Coronary artery (tissue), 2 donors: Measurements from ENCODE around the gene CPT2.

Source experiments
- DNase-seq: peaks from one replicate; pipeline ENCODE4 v3.0.0-alpha.2; 2017; ENCODE audit warnings: low spot score
- H3K27ac ChIP-seq, 2 donors: fragments of 200-600 bp; sonication (generic); one replicate each; pipeline ENCODE4 v1.5.1; 2016 to 2019
- H3K4me3 ChIP-seq: fragments of 200-600 bp; sonication (generic); 2 replicates; pipeline ENCODE4 v1.5.1; 2016; ENCODE audit warnings: mild to moderate bottlenecking, moderate library complexity
- TF ChIP-seq, protein P1 (sequence below): fragments of 200-600 bp; sonication (generic); IDR thresholded peaks from one replicate; pipeline ENCODE4 v1.5.1; 2019; ENCODE audit warnings: antibody characterized with exemption

The CPT2 gene

DNA sequence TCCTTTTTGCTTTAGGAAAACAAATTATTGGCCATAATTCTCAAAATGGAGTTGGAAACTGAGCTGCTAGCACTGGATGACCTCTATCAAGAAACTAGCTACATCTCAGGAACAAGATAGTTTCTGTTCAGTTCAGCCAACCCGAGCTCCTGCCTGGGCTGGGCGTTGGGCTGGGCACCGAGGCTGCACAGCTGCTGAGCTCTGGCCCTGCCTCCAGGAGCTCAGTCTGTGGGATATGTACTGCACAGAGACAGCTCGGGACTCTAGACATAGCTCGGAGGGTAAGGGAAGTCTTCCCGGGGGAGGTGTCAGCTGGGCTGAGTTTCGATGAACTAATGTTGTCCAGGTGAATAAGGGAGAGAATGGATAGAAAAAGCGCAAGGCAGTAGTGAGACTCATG lies 29.7 kb upstream of the CPT2 start:
- no peak overlapping the region for H3K4me3 ChIP-seq
- no peak overlapping the region for H3K27ac ChIP-seq
- DNase-seq: peak; percentile 56
- TF ChIP-seq, protein P1, sequence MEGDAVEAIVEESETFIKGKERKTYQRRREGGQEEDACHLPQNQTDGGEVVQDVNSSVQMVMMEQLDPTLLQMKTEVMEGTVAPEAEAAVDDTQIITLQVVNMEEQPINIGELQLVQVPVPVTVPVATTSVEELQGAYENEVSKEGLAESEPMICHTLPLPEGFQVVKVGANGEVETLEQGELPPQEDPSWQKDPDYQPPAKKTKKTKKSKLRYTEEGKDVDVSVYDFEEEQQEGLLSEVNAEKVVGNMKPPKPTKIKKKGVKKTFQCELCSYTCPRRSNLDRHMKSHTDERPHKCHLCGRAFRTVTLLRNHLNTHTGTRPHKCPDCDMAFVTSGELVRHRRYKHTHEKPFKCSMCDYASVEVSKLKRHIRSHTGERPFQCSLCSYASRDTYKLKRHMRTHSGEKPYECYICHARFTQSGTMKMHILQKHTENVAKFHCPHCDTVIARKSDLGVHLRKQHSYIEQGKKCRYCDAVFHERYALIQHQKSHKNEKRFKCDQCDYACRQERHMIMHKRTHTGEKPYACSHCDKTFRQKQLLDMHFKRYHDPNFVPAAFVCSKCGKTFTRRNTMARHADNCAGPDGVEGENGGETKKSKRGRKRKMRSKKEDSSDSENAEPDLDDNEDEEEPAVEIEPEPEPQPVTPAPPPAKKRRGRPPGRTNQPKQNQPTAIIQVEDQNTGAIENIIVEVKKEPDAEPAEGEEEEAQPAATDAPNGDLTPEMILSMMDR: no peak

DNA sequence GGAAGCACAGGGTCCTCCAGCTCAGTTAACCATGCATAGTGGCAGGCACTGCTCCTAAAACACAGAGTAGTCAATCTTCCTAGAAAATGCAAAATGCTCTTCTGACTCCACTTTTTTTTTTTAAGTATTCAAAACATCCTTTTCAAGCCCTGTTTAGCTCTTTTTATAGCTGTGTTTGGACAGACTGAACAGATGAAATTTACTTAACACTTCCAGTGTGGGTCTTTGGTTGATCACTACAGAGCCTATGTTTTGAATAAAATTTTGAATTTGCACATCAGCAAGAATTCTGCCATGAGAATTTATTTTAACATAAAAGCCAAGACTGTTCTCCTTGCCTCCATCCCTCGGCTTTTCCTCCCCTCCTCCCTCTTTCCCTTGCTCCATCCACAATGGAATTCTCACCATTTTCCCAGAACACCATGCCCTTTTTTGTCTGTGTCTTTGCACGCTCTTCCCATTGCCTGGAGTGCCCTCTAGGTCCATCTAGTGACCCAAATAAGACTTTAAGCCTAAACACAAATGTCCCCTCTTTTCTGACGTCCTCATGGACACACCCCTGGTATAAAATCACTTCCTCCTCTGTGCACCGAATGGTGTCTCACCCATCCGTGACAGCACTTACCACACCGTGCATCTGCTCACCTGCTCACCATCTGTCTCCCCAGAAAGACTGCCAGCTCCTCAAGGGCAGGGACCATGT lies 24.0 kb upstream of the CPT2 start:
- H3K27ac ChIP-seq: peak overlapping the region in 1 of 2 donors; percentile 5

DNA sequence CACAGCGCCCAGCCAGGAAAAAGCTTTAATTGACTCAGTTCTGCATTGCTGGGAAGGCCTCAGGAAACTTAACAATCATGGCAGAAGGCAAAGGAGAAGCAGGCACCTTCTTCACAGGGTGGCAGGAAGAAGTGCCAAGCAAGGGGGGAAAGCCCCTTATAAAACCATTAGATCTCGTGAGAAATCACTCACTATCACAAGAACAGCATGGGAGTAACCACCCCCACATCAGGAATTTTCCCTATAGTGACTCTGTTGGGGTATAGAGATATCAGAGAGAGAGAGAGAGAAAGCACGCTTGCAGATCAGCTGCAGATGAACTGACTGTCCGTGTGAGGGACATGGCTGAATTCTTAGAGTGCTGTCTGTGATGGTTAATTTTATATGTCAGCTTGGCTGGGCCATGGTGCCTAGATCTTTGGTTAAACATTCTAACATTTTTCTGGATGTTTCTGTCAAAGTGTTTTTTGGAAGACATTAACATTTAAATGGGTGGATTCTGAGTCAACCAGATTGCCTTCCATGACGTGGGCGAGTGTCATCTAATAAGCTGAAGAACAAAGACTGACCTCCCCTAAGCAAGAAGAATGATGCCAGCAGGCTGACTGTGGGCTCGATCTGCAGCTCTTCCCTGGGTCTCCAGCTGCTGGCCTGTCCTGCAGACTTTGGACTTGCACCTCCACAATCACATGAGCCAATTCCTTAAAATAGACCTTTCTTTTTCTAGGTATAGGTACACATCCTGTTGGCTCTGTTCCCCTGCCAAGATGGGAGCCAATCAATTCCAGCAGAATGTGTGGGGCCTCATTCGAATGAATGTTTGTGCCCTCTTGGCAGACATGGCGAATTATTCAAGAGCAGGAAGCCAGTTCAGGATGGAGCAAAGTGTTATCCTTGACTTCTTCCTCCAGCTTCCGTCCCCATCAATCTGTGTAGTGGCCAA lies 21.4 kb upstream of the CPT2 start:
- Histone ChIP-seq H3K4me3 (no peak overlapping the region), H3K27ac (peak overlapping the region in 1 of 2 donors; percentile 15)
- DNase-seq: peak; percentile 35
- TF ChIP-seq, protein P1: no peak

More for the DNA sequence above, 24.0 kb upstream of the CPT2 start:
- TF ChIP-seq, protein P1: no peak
- H3K4me3 ChIP-seq: no peak overlapping the region
- DNase-seq: peak; percentile 45

DNA sequence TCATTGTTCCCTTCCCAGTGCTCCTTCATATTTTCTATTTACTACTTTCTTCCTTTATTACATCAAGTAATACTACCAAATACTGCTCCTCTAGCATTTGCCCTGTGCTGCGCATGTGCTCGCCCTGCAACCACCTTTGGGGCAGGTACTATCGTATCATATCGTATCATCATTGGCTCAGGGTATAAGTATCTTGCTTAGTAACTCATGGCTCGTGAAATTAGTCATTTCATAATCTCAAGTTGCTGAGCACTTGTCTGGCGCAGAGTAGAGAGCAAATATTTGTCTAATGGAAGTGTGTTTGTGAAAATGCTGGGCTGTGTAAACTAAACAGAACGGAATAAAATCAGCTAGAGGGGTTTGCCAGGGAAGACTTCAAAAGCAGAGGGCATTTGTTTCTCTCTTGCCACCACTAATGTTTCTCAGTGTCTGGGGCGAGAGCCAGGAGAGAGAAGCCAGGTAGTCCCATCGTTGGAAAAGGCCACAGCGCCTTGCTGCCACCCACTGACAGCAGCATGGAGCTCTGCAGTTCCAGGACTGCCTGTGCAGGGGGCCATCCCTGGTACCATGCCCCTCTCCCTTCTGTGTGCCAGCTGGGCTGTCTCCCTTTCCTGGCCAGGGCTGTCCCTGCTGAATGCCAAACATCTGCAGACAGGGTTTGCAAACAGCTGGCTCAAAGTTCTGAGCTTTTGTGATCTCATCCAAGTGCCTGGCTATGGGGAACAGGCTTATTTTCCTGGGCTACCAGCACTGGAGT lies 20.0 kb upstream of the CPT2 start:
- peak overlapping the region; percentile 16 to 39 for H3K27ac ChIP-seq

DNA sequence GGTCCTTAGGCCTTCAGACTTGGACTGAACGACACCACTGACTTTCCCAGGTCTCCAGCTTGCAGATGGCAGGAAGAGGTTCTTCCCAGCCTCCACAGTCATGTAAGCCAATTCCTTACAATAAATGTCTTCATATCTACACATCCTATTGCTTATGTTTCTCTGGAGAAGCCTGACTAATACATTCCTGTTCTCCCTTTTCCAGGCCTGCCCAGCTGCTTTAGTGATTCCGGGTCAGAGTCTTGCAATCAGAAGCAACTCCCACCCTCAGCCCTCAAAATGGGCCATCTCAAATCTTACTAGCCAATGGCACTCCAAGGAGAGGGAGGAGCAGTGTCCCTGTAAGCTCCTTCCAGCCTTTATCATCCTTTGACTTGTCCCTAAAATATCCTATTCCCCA lies 16.4 kb upstream of the CPT2 start:
- no peak overlapping the region for H3K27ac ChIP-seq
- no peak for DNase-seq
- TF ChIP-seq, protein P1: no peak
- no peak overlapping the region for H3K4me3 ChIP-seq

More for the DNA sequence above, 20.0 kb upstream of the CPT2 start:
- TF ChIP-seq, protein P1: no peak
- H3K4me3 ChIP-seq: no peak overlapping the region
- no peak for DNase-seq

DNA sequence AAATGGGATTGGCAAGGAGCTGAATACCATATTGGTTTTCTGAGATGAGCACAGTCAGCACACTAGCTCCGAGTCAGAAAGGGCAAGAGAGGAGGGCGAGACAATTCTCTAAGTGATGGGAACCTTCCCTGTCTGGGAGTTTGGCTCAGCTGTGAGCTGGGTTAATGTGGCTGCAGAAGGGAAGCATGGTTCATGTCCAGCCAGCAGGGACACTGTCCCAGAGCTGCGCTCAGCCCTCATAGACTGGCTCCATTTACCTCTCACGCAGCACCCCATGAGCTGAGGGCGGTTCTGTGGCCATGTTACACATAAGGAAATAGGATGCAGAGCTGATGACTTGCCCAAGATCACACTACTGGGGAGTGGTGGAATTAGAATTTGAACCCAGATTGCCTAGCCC lies 15.7 kb upstream of the CPT2 start:
- Histone ChIP-seq H3K4me3 (no peak overlapping the region), H3K27ac (no peak overlapping the region)
- DNase-seq: no peak
- TF ChIP-seq, protein P1: no peak
